ENCODE data around the gene CAPNS1. TPM values are rescaled to one million over a fixed set of nuclear protein-coding genes. Genes with fewer than 3 reads are reported as not detected.

The CAPNS1 gene
- total and polyA plus RNA-seq, 2 of the 4 experiments (the other 2 are of a cell fraction), result 436 to 988 TPM

DNA sequence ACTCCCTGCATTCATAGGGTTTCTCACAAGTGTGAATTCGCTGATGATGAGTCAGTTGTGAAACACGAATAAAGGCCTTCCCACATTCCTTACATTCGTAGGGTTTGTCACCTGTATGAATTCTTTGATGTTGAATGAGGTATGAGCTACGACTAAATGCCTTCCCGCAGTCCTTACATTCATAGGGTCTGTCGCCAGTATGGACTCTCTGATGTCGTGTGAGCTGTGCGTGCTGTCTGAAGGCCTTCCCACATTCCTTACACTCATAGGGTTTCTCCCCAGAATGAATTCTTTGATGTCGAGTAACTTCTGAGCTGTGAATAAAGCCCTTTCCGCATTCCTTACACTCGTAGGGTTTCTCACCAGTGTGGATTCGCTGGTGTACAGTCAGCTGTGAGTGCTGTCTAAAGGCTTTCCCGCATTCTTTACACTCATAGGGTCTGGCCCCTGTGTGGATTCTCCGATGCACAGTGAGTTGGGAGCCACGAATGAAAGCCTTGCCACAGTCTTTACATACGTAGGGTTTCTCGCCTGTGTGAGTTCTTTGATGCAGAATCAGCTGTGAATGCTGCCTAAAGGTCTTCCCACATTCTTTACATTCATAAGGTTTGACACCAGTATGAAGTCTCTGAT lies 42.9 kb downstream of the CAPNS1 start:
- Histone ChIP-seq H2BK20ac (ENCODE audit: low read depth, low read length) (no peak overlapping the region), H3K14ac (replicated peaks; ENCODE audit: low read depth, low read length) (peak overlapping the region; percentile 2; the same call in 1 of the 2 replicates), H3K9ac (ENCODE audit: low read depth, low read length) (no peak overlapping the region), H3K9me1 (ENCODE audit: insufficient read depth, low read length) (no peaks in the 10 kb centered on the region), H4K20me1 (ENCODE audit: insufficient read depth, low read length) (no peaks in the 10 kb centered on the region), H3K79me1 (ENCODE audit: low read depth in 1 of 2, low read length in 2 of 2) (no peaks in the 10 kb centered on the region), H3K4me3 (ENCODE audit: insufficient read depth, low read depth, low read length) (no peak overlapping the region), H3K4me2 (ENCODE audit: low read depth, low read length) (peak overlapping the region; percentile 30; the same call in 1 of the 2 replicates), H3K18ac (ENCODE audit: low read depth, low read length) (peak overlapping the region; percentile 49; the same call in 1 of the 2 replicates), H2AK5ac (ENCODE audit: low read depth, low read length) (no peak overlapping the region), H2AK9ac (replicated peaks; ENCODE audit: low read depth, low read length, poor library complexity) (no peak overlapping the region), H2BK120ac (ENCODE audit: low read depth, low read length) (peak overlapping the region; percentile 19; the same call in 1 of the 2 replicates), H3K4ac (ENCODE audit: low read depth, low read length) (no peak overlapping the region), H3K56ac (ENCODE audit: extremely low read depth, insufficient read depth, low read length) (no peak overlapping the region), H3K4me1 (ENCODE audit: control insufficient read depth, insufficient read depth, low read length) (peaks cover 2% of the 10 kb centered on the region; the same call in 1 of the 2 replicates), H3K36me3 (ENCODE audit: control insufficient read depth, insufficient read depth, low read length) (peaks cover 9% of the 10 kb centered on the region), H2AFZ (replicated peaks; ENCODE audit: low read length, poor library complexity) (peak overlapping the region; percentile 48), H3K27me3 (ENCODE audit: control insufficient read depth, insufficient read depth, low read length) (no peaks in the 10 kb centered on the region), H4K8ac (ENCODE audit: low read depth in 2 of 2, low read length in 2 of 2) (peak overlapping the region in 1 of 2 experiments; percentile 29; a peak in 1 of 4 replicates), H3K23ac (ENCODE audit: low read depth, low read length) (no peak overlapping the region), H3K27ac (ENCODE audit: insufficient read depth, low read length) (0 out of 2 replicates have a peak overlapping the region, but pooled peaks have one; percentile 6), H3K9me3 (ENCODE audit: control insufficient read depth, insufficient read depth, low read length) (no peaks in the 10 kb centered on the region), H2BK5ac (ENCODE audit: low read depth, low read length, poor library complexity, severe bottlenecking) (peak overlapping the region; percentile 75), H4K5ac (ENCODE audit: low read depth, low read length) (peak overlapping the region; percentile 15; the same call in 1 of the 2 replicates), H4K91ac (ENCODE audit: insufficient read depth, low read depth, low read length) (no peak overlapping the region), H2BK15ac (ENCODE audit: low read depth, low read length) (no peak overlapping the region)
- TF ChIP-seq, protein P1, sequence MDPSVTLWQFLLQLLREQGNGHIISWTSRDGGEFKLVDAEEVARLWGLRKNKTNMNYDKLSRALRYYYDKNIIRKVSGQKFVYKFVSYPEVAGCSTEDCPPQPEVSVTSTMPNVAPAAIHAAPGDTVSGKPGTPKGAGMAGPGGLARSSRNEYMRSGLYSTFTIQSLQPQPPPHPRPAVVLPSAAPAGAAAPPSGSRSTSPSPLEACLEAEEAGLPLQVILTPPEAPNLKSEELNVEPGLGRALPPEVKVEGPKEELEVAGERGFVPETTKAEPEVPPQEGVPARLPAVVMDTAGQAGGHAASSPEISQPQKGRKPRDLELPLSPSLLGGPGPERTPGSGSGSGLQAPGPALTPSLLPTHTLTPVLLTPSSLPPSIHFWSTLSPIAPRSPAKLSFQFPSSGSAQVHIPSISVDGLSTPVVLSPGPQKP (IDR thresholded peaks at IDR 0.05; ENCODE audit: borderline replicate concordance, low read depth, low read length), result no peak
- peak; percentile 65; the same call in 1 of the 2 replicates for TF ChIP-seq BHLHE40 (IDR thresholded peaks at IDR 0.05; ENCODE audit: low read depth, low read length)
- in situ Hi-C loops (cut with MboI; ENCODE audit: low sequenced_read_pairs), result loop anchor here (25.0 kb wide), 1 partner anchor 305 kb away; the partner anchor contains the start of gene ZNF566
- 100% methylated on average over 1 of the region's 17 CpGs; no CpG with 5 or more reads in 1 of the 2 experiments for WGBS, 2 experiments (ENCODE audit: extremely low coverage in 2 of 2, insufficient read length in 1 of 2)
- BruUV-seq (replicated peaks), result no TSS peak
- CTCF ChIA-PET, result interaction anchor here (0.6 kb wide), 1 partner anchor 514 kb away, joined by 4 read pairs; no protein-coding TSS in a partner anchor
- dilution Hi-C loops (cut with HindIII; ENCODE audit: low sequenced_read_pairs, unreplicated experiment), result no loop called here
- DNase-seq, result peak; percentile 77
- intact Hi-C loops (cut with micrococcal nuclease), result no loop called here
- POLR2A ChIA-PET (ENCODE audit: unreplicated experiment), result no interaction called here
- ATAC-seq (ENCODE audit: low read depth), result peak; percentile 70
